ENCODE data around the gene SORBS1.
A peak's percentile ranks its signal among the peaks of the same experiment; 100 is the strongest.

The SORBS1 gene

GRCh38 chr10:95540514-95541052 is 20.6 kb downstream of the SORBS1 start:
- H3K27ac ChIP-seq (ENCODE audit: low read length): peak overlapping the region; percentile 99
- H3K36me3 ChIP-seq (ENCODE audit: control insufficient read depth in 2 of 2, insufficient read depth in 2 of 2, low read length in 2 of 2): peaks cover 2 to 5% of the 10 kb centered on the region in 2 donors
- H3K9ac ChIP-seq (ENCODE audit: low read length in 2 of 2): peak overlapping the region; percentile 45 to 68
- peaks cover 90% of the 10 kb centered on the region for H3K4me1 ChIP-seq (ENCODE audit: control insufficient read depth, insufficient read depth, low read length)
- H3K9me3 ChIP-seq (ENCODE audit: control insufficient read depth in 2 of 2, low read length in 2 of 2): no peaks in the 10 kb centered on the region
- peak overlapping the region in 1 of 2 donors; percentile 52 for H3K4me3 ChIP-seq (ENCODE audit: low read length in 2 of 2)
- no peaks in the 10 kb centered on the region for H3K27me3 ChIP-seq (ENCODE audit: control insufficient read depth in 1 of 2, insufficient read depth in 2 of 2, low read length in 2 of 2)

GRCh38 chr10:95539560-95540284 is 21.4 kb downstream of the SORBS1 start:
- Histone ChIP-seq H3K4me1 (ENCODE audit: control insufficient read depth, insufficient read depth, low read length) (peaks cover 92% of the 10 kb centered on the region), H3K9ac (ENCODE audit: low read length in 2 of 2) (peak overlapping the region; percentile 45 to 68), H3K4me3 (ENCODE audit: low read length in 2 of 2) (peak overlapping the region in 1 of 2 donors; percentile 8), H3K9me3 (ENCODE audit: control insufficient read depth in 2 of 2, low read length in 2 of 2) (no peaks in the 10 kb centered on the region), H3K27me3 (ENCODE audit: control insufficient read depth in 1 of 2, insufficient read depth in 2 of 2, low read length in 2 of 2) (no peaks in the 10 kb centered on the region), H3K27ac (ENCODE audit: low read length) (peak overlapping the region; percentile 99), H3K36me3 (ENCODE audit: control insufficient read depth in 2 of 2, insufficient read depth in 2 of 2, low read length in 2 of 2) (peaks cover 2 to 5% of the 10 kb centered on the region in 2 donors)

GRCh38 chr10:95538412-95538811 is 22.8 kb downstream of the SORBS1 start:
- H3K9me3 ChIP-seq (ENCODE audit: control insufficient read depth in 2 of 2, low read length in 2 of 2): no peaks in the 10 kb centered on the region
- no peaks in the 10 kb centered on the region for H3K27me3 ChIP-seq (ENCODE audit: control insufficient read depth in 1 of 2, insufficient read depth in 2 of 2, low read length in 2 of 2)
- H3K4me3 ChIP-seq (ENCODE audit: low read length in 2 of 2): no peak overlapping the region
- H3K9ac ChIP-seq (ENCODE audit: low read length in 2 of 2): peak overlapping the region in 1 of 2 donors; percentile 32
- H3K36me3 ChIP-seq (ENCODE audit: control insufficient read depth in 2 of 2, insufficient read depth in 2 of 2, low read length in 2 of 2): peaks cover 2 to 5% of the 10 kb centered on the region in 2 donors
- peak overlapping the region; percentile 99 for H3K27ac ChIP-seq (ENCODE audit: low read length)
- H3K4me1 ChIP-seq (ENCODE audit: control insufficient read depth, insufficient read depth, low read length): peaks cover 91% of the 10 kb centered on the region

GRCh38 chr10:95537542-95537927 is 23.6 kb downstream of the SORBS1 start:
- Histone ChIP-seq H3K9me3 (ENCODE audit: control insufficient read depth in 2 of 2, low read length in 2 of 2) (no peaks in the 10 kb centered on the region), H3K4me1 (ENCODE audit: control insufficient read depth, insufficient read depth, low read length) (peaks cover 92% of the 10 kb centered on the region), H3K27ac (ENCODE audit: low read length) (peak overlapping the region; percentile 99), H3K27me3 (ENCODE audit: control insufficient read depth in 1 of 2, insufficient read depth in 2 of 2, low read length in 2 of 2) (no peaks in the 10 kb centered on the region), H3K9ac (ENCODE audit: low read length in 2 of 2) (peak overlapping the region; percentile 68 to 86), H3K36me3 (ENCODE audit: control insufficient read depth in 2 of 2, insufficient read depth in 2 of 2, low read length in 2 of 2) (peaks cover 2 to 5% of the 10 kb centered on the region in 2 donors), H3K4me3 (ENCODE audit: low read length in 2 of 2) (no peak overlapping the region)

- Histone ChIP-seq H3K27ac (ENCODE audit: low read length) (peak overlapping the region; percentile 99), H3K4me1 (ENCODE audit: control insufficient read depth, insufficient read depth, low read length) (peaks cover 92% of the 10 kb centered on the region), H3K9ac (ENCODE audit: low read length in 2 of 2) (peak overlapping the region; percentile 68 to 86)
Observed at GRCh38 chr10:95536894-95537541, 24.2 kb downstream of the SORBS1 start.

GRCh38 chr10:95536017-95536416 is 25.2 kb downstream of the SORBS1 start:
- H3K4me1 ChIP-seq (ENCODE audit: control insufficient read depth, insufficient read depth, low read length): peaks cover 92% of the 10 kb centered on the region
- H3K9me3 ChIP-seq (ENCODE audit: control insufficient read depth in 2 of 2, low read length in 2 of 2): no peaks in the 10 kb centered on the region
- H3K4me3 ChIP-seq (ENCODE audit: low read length in 2 of 2): no peak overlapping the region
- peak overlapping the region; percentile 68 to 86 for H3K9ac ChIP-seq (ENCODE audit: low read length in 2 of 2)
- peaks cover 4 to 5% of the 10 kb centered on the region in 2 donors for H3K36me3 ChIP-seq (ENCODE audit: control insufficient read depth in 2 of 2, insufficient read depth in 2 of 2, low read length in 2 of 2)
- peak overlapping the region; percentile 99 for H3K27ac ChIP-seq (ENCODE audit: low read length)
- H3K27me3 ChIP-seq (ENCODE audit: control insufficient read depth in 1 of 2, insufficient read depth in 2 of 2, low read length in 2 of 2): no peaks in the 10 kb centered on the region

More at GRCh38 chr10:95536894-95537541, 24.2 kb downstream of the SORBS1 start:
- Histone ChIP-seq H3K27me3 (ENCODE audit: control insufficient read depth in 1 of 2, insufficient read depth in 2 of 2, low read length in 2 of 2) (no peaks in the 10 kb centered on the region), H3K36me3 (ENCODE audit: control insufficient read depth in 2 of 2, insufficient read depth in 2 of 2, low read length in 2 of 2) (peaks cover 4 to 5% of the 10 kb centered on the region in 2 donors), H3K4me3 (ENCODE audit: low read length in 2 of 2) (peak overlapping the region in 1 of 2 donors; percentile 44), H3K9me3 (ENCODE audit: control insufficient read depth in 2 of 2, low read length in 2 of 2) (no peaks in the 10 kb centered on the region)

GRCh38 chr10:95535526-95535925 is 25.6 kb downstream of the SORBS1 start:
- H3K27ac ChIP-seq (ENCODE audit: low read length): peak overlapping the region; percentile 99
- H3K4me3 ChIP-seq (ENCODE audit: low read length in 2 of 2): no peak overlapping the region
- H3K36me3 ChIP-seq (ENCODE audit: control insufficient read depth in 2 of 2, insufficient read depth in 2 of 2, low read length in 2 of 2): peaks cover 4 to 5% of the 10 kb centered on the region in 2 donors
- no peaks in the 10 kb centered on the region for H3K27me3 ChIP-seq (ENCODE audit: control insufficient read depth in 1 of 2, insufficient read depth in 2 of 2, low read length in 2 of 2)
- H3K4me1 ChIP-seq (ENCODE audit: control insufficient read depth, insufficient read depth, low read length): peaks cover 92% of the 10 kb centered on the region
- no peaks in the 10 kb centered on the region for H3K9me3 ChIP-seq (ENCODE audit: control insufficient read depth in 2 of 2, low read length in 2 of 2)
- H3K9ac ChIP-seq (ENCODE audit: low read length in 2 of 2): peak overlapping the region; percentile 52

GRCh38 chr10:95533590-95533989 is 27.6 kb downstream of the SORBS1 start:
- H3K36me3 ChIP-seq (ENCODE audit: control insufficient read depth in 2 of 2, insufficient read depth in 2 of 2, low read length in 2 of 2): peaks cover 4 to 5% of the 10 kb centered on the region in 2 donors
- H3K27me3 ChIP-seq (ENCODE audit: control insufficient read depth in 1 of 2, insufficient read depth in 2 of 2, low read length in 2 of 2): no peaks in the 10 kb centered on the region
- peak overlapping the region; percentile 99 for H3K27ac ChIP-seq (ENCODE audit: low read length)
- H3K4me1 ChIP-seq (ENCODE audit: control insufficient read depth, insufficient read depth, low read length): peaks cover 92% of the 10 kb centered on the region
- peak overlapping the region in 1 of 2 donors; percentile 3 for H3K4me3 ChIP-seq (ENCODE audit: low read length in 2 of 2)
- H3K9me3 ChIP-seq (ENCODE audit: control insufficient read depth in 2 of 2, low read length in 2 of 2): no peaks in the 10 kb centered on the region
- H3K9ac ChIP-seq (ENCODE audit: low read length in 2 of 2): peak overlapping the region; percentile 52 to 55

- Histone ChIP-seq H3K27ac (ENCODE audit: low read length) (peak overlapping the region; percentile 99), H3K4me3 (ENCODE audit: low read length in 2 of 2) (no peak overlapping the region), H3K27me3 (ENCODE audit: control insufficient read depth in 1 of 2, insufficient read depth in 2 of 2, low read length in 2 of 2) (no peaks in the 10 kb centered on the region), H3K36me3 (ENCODE audit: control insufficient read depth in 2 of 2, insufficient read depth in 2 of 2, low read length in 2 of 2) (peaks cover 2 to 4% of the 10 kb centered on the region in 2 donors), H3K4me1 (ENCODE audit: control insufficient read depth, insufficient read depth, low read length) (peaks cover 89% of the 10 kb centered on the region), H3K9ac (ENCODE audit: low read length in 2 of 2) (peak overlapping the region in 1 of 2 donors; percentile 80), H3K9me3 (ENCODE audit: control insufficient read depth in 2 of 2, low read length in 2 of 2) (no peaks in the 10 kb centered on the region)
Observed at GRCh38 chr10:95532536-95532935, 28.6 kb downstream of the SORBS1 start.

- H3K4me3 ChIP-seq (ENCODE audit: low read length in 2 of 2): peak overlapping the region in 1 of 2 donors; percentile 35
- H3K4me1 ChIP-seq (ENCODE audit: control insufficient read depth, insufficient read depth, low read length): peaks cover 85% of the 10 kb centered on the region
- H3K9ac ChIP-seq (ENCODE audit: low read length in 2 of 2): peak overlapping the region; percentile 49 to 80
- no peaks in the 10 kb centered on the region for H3K27me3 ChIP-seq (ENCODE audit: control insufficient read depth in 1 of 2, insufficient read depth in 2 of 2, low read length in 2 of 2)
- peaks cover 0 to 4% of the 10 kb centered on the region in 2 donors for H3K36me3 ChIP-seq (ENCODE audit: control insufficient read depth in 2 of 2, insufficient read depth in 2 of 2, low read length in 2 of 2)
- H3K27ac ChIP-seq (ENCODE audit: low read length): peak overlapping the region; percentile 99
- H3K9me3 ChIP-seq (ENCODE audit: control insufficient read depth in 2 of 2, low read length in 2 of 2): no peaks in the 10 kb centered on the region
Observed at GRCh38 chr10:95531994-95532399, 29.2 kb downstream of the SORBS1 start.

Data from stomach smooth muscle (tissue), 2 donors.